ENCODE results near the gene DEAF1. TPM values are rescaled to one million over a fixed set of nuclear protein-coding genes. Genes with fewer than 3 reads are reported as not detected.
A peak's percentile ranks its signal among the peaks of the same experiment; 100 is the strongest.

Gene DEAF1
- total RNA-seq, 4 donors from 2014 or later = 31.1 to 57.0 (median 39.6) TPM

DNA sequence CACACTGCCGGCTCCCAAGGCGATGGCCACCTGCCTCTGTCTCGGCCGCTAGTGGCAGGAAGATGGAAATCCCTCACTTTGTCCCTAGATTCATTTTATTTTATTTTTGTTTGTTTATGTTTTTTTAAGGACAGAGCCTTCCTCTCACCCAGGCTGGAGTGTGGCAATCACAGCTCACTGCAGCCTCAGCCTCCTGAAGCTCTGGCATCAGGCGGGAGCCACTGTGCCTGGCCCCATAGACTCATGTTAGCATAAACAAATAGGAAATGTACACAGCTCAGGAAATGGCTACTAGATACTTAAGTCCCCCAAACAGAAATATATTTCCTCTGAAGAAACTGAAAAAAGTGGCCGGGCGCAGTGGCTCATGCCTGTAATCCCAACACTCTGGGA, 4.1 kb upstream of the DEAF1 start:
- H3K4me3 ChIP-seq (ENCODE audit: low read depth, poor library complexity, severe bottlenecking) = no peak overlapping the region
- intact Hi-C loops (cut with DNase I; ENCODE audit: low total_unique reads) = no loop called here
- 94 to 97% methylated on average over 7 of the region's 7 CpGs for WGBS, 2 donors
- DNase-seq (ENCODE audit: low spot score in 2 of 2) = no peak
- TF ChIP-seq, protein P1, sequence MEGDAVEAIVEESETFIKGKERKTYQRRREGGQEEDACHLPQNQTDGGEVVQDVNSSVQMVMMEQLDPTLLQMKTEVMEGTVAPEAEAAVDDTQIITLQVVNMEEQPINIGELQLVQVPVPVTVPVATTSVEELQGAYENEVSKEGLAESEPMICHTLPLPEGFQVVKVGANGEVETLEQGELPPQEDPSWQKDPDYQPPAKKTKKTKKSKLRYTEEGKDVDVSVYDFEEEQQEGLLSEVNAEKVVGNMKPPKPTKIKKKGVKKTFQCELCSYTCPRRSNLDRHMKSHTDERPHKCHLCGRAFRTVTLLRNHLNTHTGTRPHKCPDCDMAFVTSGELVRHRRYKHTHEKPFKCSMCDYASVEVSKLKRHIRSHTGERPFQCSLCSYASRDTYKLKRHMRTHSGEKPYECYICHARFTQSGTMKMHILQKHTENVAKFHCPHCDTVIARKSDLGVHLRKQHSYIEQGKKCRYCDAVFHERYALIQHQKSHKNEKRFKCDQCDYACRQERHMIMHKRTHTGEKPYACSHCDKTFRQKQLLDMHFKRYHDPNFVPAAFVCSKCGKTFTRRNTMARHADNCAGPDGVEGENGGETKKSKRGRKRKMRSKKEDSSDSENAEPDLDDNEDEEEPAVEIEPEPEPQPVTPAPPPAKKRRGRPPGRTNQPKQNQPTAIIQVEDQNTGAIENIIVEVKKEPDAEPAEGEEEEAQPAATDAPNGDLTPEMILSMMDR (IDR thresholded peaks at IDR 0.05) = no peak
- no peak for TF ChIP-seq POLR2A (IDR thresholded peaks at IDR 0.05)

GRCh38 chr11:698493-699115, 3.6 kb upstream of the DEAF1 start:
- no peak overlapping the region for H3K4me3 ChIP-seq (ENCODE audit: low read depth, poor library complexity, severe bottlenecking)
- TF ChIP-seq, protein P1 (IDR thresholded peaks at IDR 0.05) = no peak
- TF ChIP-seq POLR2A (IDR thresholded peaks at IDR 0.05) = no peak
- DNase-seq (ENCODE audit: low spot score in 2 of 2) = no peak
- intact Hi-C loops (cut with DNase I; ENCODE audit: low total_unique reads) = no loop called here
- WGBS, 2 donors = 70 to 75% methylated on average over 17 of the region's 17 CpGs

DNA sequence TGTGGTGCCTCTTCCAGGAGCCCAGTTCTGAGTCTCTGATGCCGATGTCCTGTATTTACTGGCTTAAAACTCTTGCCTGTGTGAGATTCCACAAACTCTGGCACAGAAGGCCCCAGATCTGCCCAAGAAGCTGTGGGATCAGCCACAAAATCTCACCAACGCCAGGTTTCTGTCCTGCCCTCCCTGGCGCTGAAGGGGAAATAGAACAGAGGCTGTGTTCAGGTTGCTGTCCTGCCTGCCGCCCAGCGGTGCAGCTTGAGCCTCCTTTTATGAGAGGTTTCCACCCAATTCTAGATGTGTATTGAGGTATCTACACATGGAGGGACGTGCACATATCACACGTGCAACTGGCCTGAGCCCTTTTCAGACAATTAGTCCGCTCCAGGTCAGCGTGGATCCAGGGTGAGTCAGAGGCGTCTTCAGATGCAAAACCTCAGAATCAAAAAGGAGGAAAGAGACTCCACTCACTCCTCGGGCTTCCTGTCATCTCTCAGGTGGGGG, 2.8 kb upstream of the DEAF1 start:
- no peak for DNase-seq (ENCODE audit: low spot score in 2 of 2)
- 31 to 49% methylated on average over 10 to 11 of the region's 11 CpGs for WGBS, 2 donors
- no peak for TF ChIP-seq POLR2A (IDR thresholded peaks at IDR 0.05)
- TF ChIP-seq, protein P1 (IDR thresholded peaks at IDR 0.05) = no peak
- intact Hi-C loops (cut with DNase I; ENCODE audit: low total_unique reads) = no loop called here
- H3K4me3 ChIP-seq (ENCODE audit: low read depth, poor library complexity, severe bottlenecking) = no peak overlapping the region

- 32 to 43% methylated on average over 11 of the region's 11 CpGs for WGBS, 2 donors
- TF ChIP-seq POLR2A (IDR thresholded peaks at IDR 0.05) = no peak
- TF ChIP-seq, protein P1 (IDR thresholded peaks at IDR 0.05) = no peak
- DNase-seq (ENCODE audit: low spot score in 2 of 2) = no peak
- intact Hi-C loops (cut with DNase I; ENCODE audit: low total_unique reads) = no loop called here
- no peak overlapping the region for H3K4me3 ChIP-seq (ENCODE audit: low read depth, poor library complexity, severe bottlenecking)
These were observed 2.0 kb upstream of the DEAF1 start for GRCh38 chr11:696955-697491.

- peak in 1 of 2 donors; percentile 53 for TF ChIP-seq POLR2A (IDR thresholded peaks at IDR 0.05)
- TF ChIP-seq, protein P1 (IDR thresholded peaks at IDR 0.05) = no peak
- WGBS, 2 donors = 0 to 1% methylated on average over 68 to 77 of the region's 101 CpGs
- peak; percentile 99 to 100 for DNase-seq (ENCODE audit: low spot score in 2 of 2)
- intact Hi-C loops (cut with DNase I; ENCODE audit: low total_unique reads) = no loop called here
- H3K4me3 ChIP-seq (ENCODE audit: low read depth, poor library complexity, severe bottlenecking) = peak within 1 kb of the TSS; percentile 89
These were observed 671 bp upstream of the DEAF1 start, which contains the start of gene TMEM80 for GRCh38 chr11:695538-696248. TMEM80 (plus strand) TSS chr11:695816; CDS start chr11:695828, 12 bp downstream.

Data from lower leg skin (tissue), 4 donors.